WTC11 (cell line): ENCODE data around the gene SLC39A5. TPM values are rescaled to one million over a fixed set of nuclear protein-coding genes. Genes with fewer than 3 reads are reported as not detected.

ENCODE experiments used
- ATAC-seq: fragments of 200-7000 bp; cut with Tn5 transposase; 2 replicates; pipeline ENCODE4 v1.10.0; 2021; ENCODE audit warnings: mild to moderate bottlenecking, moderate library complexity
- CTCF ChIA-PET: fragments of 300-600 bp; sonication (Branson Sonifier 250); formaldehyde crosslinking; loops from one replicate; lab custom pipeline; 2021; ENCODE audit warnings: antibody characterized with exemption; lab: Charles Lee
- POLR2A ChIA-PET: fragments of 350-600 bp; sonication (Branson Sonifier 250); formaldehyde crosslinking; loops from one replicate; lab custom pipeline; 2021; ENCODE audit warnings: antibody characterized with exemption; lab: Charles Lee
- DNase-seq: peaks from one replicate; pipeline ENCODE4 v3.0.0; 2021; ENCODE audit warnings: low spot score
- H3K27ac Mint-ChIP-seq: 2 replicates; pipeline ENCODE4 v1.8.0; 2021; ENCODE audit warnings: mixed read lengths
- H3K27me3 Mint-ChIP-seq: 2 replicates; pipeline ENCODE4 v1.8.0; 2021; ENCODE audit warnings: low read depth, mild to moderate bottlenecking, moderate library complexity, mixed read lengths
- H3K36me3 Mint-ChIP-seq: 2 replicates; pipeline ENCODE4 v1.8.0; 2021; ENCODE audit warnings: mixed read lengths
- H3K4me1 Mint-ChIP-seq: 2 replicates; pipeline ENCODE4 v1.8.0; 2022; ENCODE audit warnings: mixed read lengths
- H3K4me3 Mint-ChIP-seq: 2 replicates; pipeline ENCODE4 v1.8.0; 2021; ENCODE audit warnings: mild to moderate bottlenecking, moderate library complexity, mixed read lengths
- H3K9me3 Mint-ChIP-seq: 2 replicates; pipeline ENCODE4 v1.8.0; 2021; ENCODE audit warnings: mixed read lengths
- E2F5 ChIP-seq: sonication (generic); formaldehyde crosslinking; IDR thresholded peaks from 2 replicates; pipeline ENCODE4 v1.8.1; 2022; ENCODE audit warnings: mild to moderate bottlenecking, moderate library complexity, missing genetic modification reagents
- FOXK1 ChIP-seq: sonication (generic); formaldehyde crosslinking; IDR thresholded peaks from 2 replicates; pipeline ENCODE4 v1.8.0; 2022; ENCODE audit warnings: mild to moderate bottlenecking, moderate library complexity, missing genetic modification reagents
- FOXP4 ChIP-seq: sonication (generic); formaldehyde crosslinking; IDR thresholded peaks from 2 replicates; pipeline ENCODE4 v1.8.0; 2022; ENCODE audit warnings: mild to moderate bottlenecking, missing genetic modification reagents
- GRHL2 ChIP-seq: fragments of 250-450 bp; sonication (Bioruptor Pico); IDR thresholded peaks from 2 replicates; pipeline ENCODE4 v1.8.0; 2022; ENCODE audit warnings: mild to moderate bottlenecking, moderate library complexity; ENCODE audit not compliant: insufficient replicate concordance, severe bottlenecking
- HMGXB4 ChIP-seq: sonication (generic); formaldehyde crosslinking; IDR thresholded peaks from 2 replicates; pipeline ENCODE4 v1.8.1; 2023; ENCODE audit warnings: mild to moderate bottlenecking, moderate library complexity, missing genetic modification reagents
- MAX ChIP-seq: sonication (generic); formaldehyde crosslinking; IDR thresholded peaks from 2 replicates; pipeline ENCODE4 v1.8.0; 2022; ENCODE audit warnings: mild to moderate bottlenecking, missing genetic modification reagents
- MXD4 ChIP-seq: fragments of 250-450 bp; sonication (Bioruptor Pico); IDR thresholded peaks from 2 replicates; pipeline ENCODE4 v1.8.0; 2021; ENCODE audit warnings: mild to moderate bottlenecking, moderate library complexity, borderline replicate concordance
- SMAD3 ChIP-seq: sonication (generic); formaldehyde crosslinking; IDR thresholded peaks from 2 replicates; pipeline ENCODE4 v1.8.0; 2022; ENCODE audit warnings: missing genetic modification reagents, mild to moderate bottlenecking, borderline replicate concordance
- SP1 ChIP-seq: sonication (generic); formaldehyde crosslinking; conservative IDR thresholded peaks from 2 replicates; pipeline ENCODE4 v1.8.1; 2022; ENCODE audit warnings: missing genetic modification reagents
- TP53 ChIP-seq: sonication (generic); formaldehyde crosslinking; IDR thresholded peaks from 2 replicates; pipeline ENCODE4 v1.8.1; 2023; ENCODE audit warnings: mild to moderate bottlenecking, missing genetic modification reagents
- USF1 ChIP-seq: sonication (generic); formaldehyde crosslinking; IDR thresholded peaks from 2 replicates; pipeline ENCODE4 v1.8.0; 2022; ENCODE audit warnings: mild to moderate bottlenecking, missing genetic modification reagents
- ZNF232 ChIP-seq: sonication (generic); formaldehyde crosslinking; IDR thresholded peaks from 2 replicates; pipeline ENCODE4 v1.8.0; 2022; ENCODE audit warnings: mild to moderate bottlenecking, missing genetic modification reagents
- ZNF532 ChIP-seq: fragments of 250-450 bp; sonication (Bioruptor Pico); IDR thresholded peaks from 2 replicates; pipeline ENCODE4 v1.9.0; 2021; ENCODE audit warnings: mild to moderate bottlenecking, borderline replicate concordance
- total RNA-seq: library from RNA; stranded (reverse); gene quantifications from 3 replicates; pipeline ENCODE4 v1.2.3, GENCODE V29; 2021

Gene SLC39A5
- total RNA-seq, 1 experiment from 2014 or later = 0.26 TPM

- no peak for TF ChIP-seq MXD4 (CRISPR knock-in tag)
- TF ChIP-seq FOXP4 (CRISPR knock-in tag) = peak; percentile 91
- peak; percentile 89 for TF ChIP-seq FOXK1 (CRISPR knock-in tag)
- TF ChIP-seq ZNF232 (CRISPR knock-in tag) = no peak; the same call in 1 of the 2 replicates
- TF ChIP-seq HMGXB4 (CRISPR knock-in tag) = peak; percentile 94; the same call in 1 of the 2 replicates
- TF ChIP-seq SMAD3 (CRISPR knock-in tag) = no peak
- TF ChIP-seq E2F5 = peak; percentile 92
Measured at GRCh38 chr12:56224102-56224701, 5.6 kb upstream of the SLC39A5 start, which contains the start of gene NABP2 (continued).

- Mint-ChIP-seq H3K27me3 (no peaks in the 10 kb centered on the region), H3K4me3 (peak overlapping the region; percentile 82), H3K27ac (peak overlapping the region; percentile 70; the same call in 1 of the 2 replicates), H3K36me3 (peaks cover 7% of the 10 kb centered on the region), H3K9me3 (no peaks in the 10 kb centered on the region), H3K4me1 (peaks cover 33% of the 10 kb centered on the region)
- ATAC-seq = no peak
- ChIA-PET CTCF (no interaction called here), POLR2A (no interaction called here)
- no peak for DNase-seq
- TF ChIP-seq USF1 (CRISPR knock-in tag) = no peak
- no peak for TF ChIP-seq TP53
- no peak for TF ChIP-seq ZNF532
- no peak for TF ChIP-seq MAX (CRISPR knock-in tag)
- TF ChIP-seq SP1 = no peak
Measured at GRCh38 chr12:56224954-56225353, 4.9 kb upstream of the SLC39A5 start.

GRCh38 chr12:56229082-56229481 lies 769 bp upstream of the SLC39A5 start:
- Mint-ChIP-seq H3K36me3 (peaks cover 5% of the 10 kb centered on the region; the same call in 1 of the 2 replicates), H3K27me3 (peaks cover 14% of the 10 kb centered on the region), H3K4me3 (no peak overlapping the region), H3K9me3 (no peaks in the 10 kb centered on the region), H3K4me1 (peaks cover 15% of the 10 kb centered on the region), H3K27ac (no peak overlapping the region)
- ChIA-PET POLR2A (no interaction called here), CTCF (no interaction called here)
- no peak for ATAC-seq
- TF ChIP-seq FOXP4 (CRISPR knock-in tag) (no peak), GRHL2 (CRISPR knock-in tag) (no peak)
- DNase-seq = no peak
